ENCODE results near the gene DLGAP1. TPM values are rescaled to one million over a fixed set of nuclear protein-coding genes. Genes with fewer than 3 reads are reported as not detected.
"Not testable (repeated sequence)": the region's sequence is repeated elsewhere in the genome, so short reads cannot be mapped to it uniquely, and the experiment has no call there.

DLGAP1 gene
- total RNA-seq (1 to 10 TPM; 6.2 to 6.6 TPM), polyA plus RNA-seq (1 to 10 TPM in 1 of 2 donors, under 1 TPM in 1; 0.75 to 1.1 TPM)
- long read RNA-seq, donor 1, partial matches to known transcripts: 0 of 8 reads
- long read RNA-seq, donor 1, other reads (novel, unspliced or antisense): 8 of 8 reads
- long read RNA-seq, donor 2, partial matches to known transcripts: 0 of 14 reads
- long read RNA-seq, donor 2, other reads (novel, unspliced or antisense): 14 of 14 reads

DNA sequence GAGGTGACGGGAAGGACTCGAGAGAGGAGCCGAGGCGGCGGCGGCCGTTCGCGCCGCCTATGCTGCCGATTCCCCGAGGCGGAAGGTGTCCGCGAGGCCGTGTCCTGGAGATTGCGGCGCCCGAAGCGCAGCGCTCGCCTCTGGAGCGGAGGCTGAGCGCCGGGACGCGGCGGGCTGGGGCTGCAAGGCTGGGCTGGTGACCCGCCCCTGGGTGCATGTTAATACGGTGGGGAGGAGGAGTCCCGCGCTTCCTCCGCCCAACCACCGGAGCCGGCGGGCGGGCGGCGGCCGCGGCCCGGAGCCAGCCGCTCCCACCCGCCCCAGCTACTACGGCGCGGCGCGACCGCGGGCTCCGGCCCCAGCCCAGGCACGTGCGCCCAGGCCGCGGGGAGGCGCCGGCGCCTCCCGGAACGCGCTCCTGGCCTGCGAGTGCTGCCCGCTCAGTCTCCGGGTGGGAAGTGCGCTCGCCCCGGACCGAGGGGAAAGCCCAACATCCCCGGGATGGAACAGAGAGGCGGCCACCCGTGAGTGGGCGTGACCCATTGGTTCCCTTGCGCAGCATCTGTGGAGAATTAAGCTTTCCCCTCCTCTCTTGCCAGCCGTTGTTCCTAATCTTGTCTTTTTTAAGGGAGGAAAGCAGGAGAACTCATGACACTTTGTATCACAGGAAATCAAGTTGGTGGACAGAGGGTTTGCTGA, at the start of gene DLGAP1:
TSS of gene DLGAP1 (minus strand) at position 195 of the 699 bp plus-strand sequence.
- WGBS, 2 donors: 1% methylated on average over 58 to 75 of the region's 75 CpGs
- Histone ChIP-seq H3K27ac (ENCODE audit: low read depth in 1 of 2, low read length in 2 of 2) (no peak within 1 kb of the TSS), H3K27me3 (ENCODE audit: control insufficient read depth in 1 of 2, insufficient read depth in 2 of 2, low read length in 1 of 2) (no peaks in the 10 kb centered on the region), H3K36me3 (ENCODE audit: control insufficient read depth in 1 of 2, insufficient read depth in 2 of 2, low read length in 1 of 2) (no peaks in the 10 kb centered on the region), H3K4me1 (ENCODE audit: control insufficient read depth in 1 of 2, insufficient read depth in 2 of 2, low read length in 2 of 2) (no peaks in the 10 kb centered on the region), H3K9me3 (ENCODE audit: control insufficient read depth, low read length) (no peaks in the 10 kb centered on the region), H3K4me3 (ENCODE audit: low read length in 2 of 2) (peak within 1 kb of the TSS; percentile 32 to 50)
- intact Hi-C loops (cut with DNase I): loop anchor here in 1 of 2 donors (10.0 kb wide), 1 partner anchor 350 kb away; no protein-coding TSS in a partner anchor
- peak; percentile 62 to 87 for DNase-seq
- peak; percentile 79 for ATAC-seq (ENCODE audit: low FRiP score)

- DNase-seq; H3K27ac ChIP-seq (ENCODE audit: low read depth in 1 of 2, low read length in 2 of 2); H3K36me3 ChIP-seq (ENCODE audit: control insufficient read depth in 1 of 2, insufficient read depth in 2 of 2, low read length in 1 of 2); H3K4me1 ChIP-seq (ENCODE audit: control insufficient read depth in 1 of 2, insufficient read depth in 2 of 2, low read length in 2 of 2); H3K9me3 ChIP-seq (ENCODE audit: control insufficient read depth, low read length); H3K4me3 ChIP-seq (ENCODE audit: low read length in 2 of 2); ATAC-seq (ENCODE audit: low FRiP score); intact Hi-C loops (cut with DNase I); H3K27me3 ChIP-seq (ENCODE audit: control insufficient read depth in 1 of 2, insufficient read depth in 2 of 2, low read length in 1 of 2): not testable (repeated sequence)
- WGBS, 2 donors: 89 to 91% methylated on average over 4 of the region's 4 CpGs
Observed at GRCh38 chr18:4494703-4495284, 39.7 kb upstream of the DLGAP1 start.

GRCh38 chr18:4468511-4468910, 13.4 kb upstream of the DLGAP1 start:
- Histone ChIP-seq H3K4me1 (ENCODE audit: control insufficient read depth in 1 of 2, insufficient read depth in 2 of 2, low read length in 2 of 2) (no peaks in the 10 kb centered on the region), H3K4me3 (ENCODE audit: low read length in 2 of 2) (no peak overlapping the region), H3K27me3 (ENCODE audit: control insufficient read depth in 1 of 2, insufficient read depth in 2 of 2, low read length in 1 of 2) (no peaks in the 10 kb centered on the region), H3K27ac (ENCODE audit: low read depth in 1 of 2, low read length in 2 of 2) (no peak overlapping the region), H3K9me3 (ENCODE audit: control insufficient read depth, low read length) (no peaks in the 10 kb centered on the region), H3K36me3 (ENCODE audit: control insufficient read depth in 1 of 2, insufficient read depth in 2 of 2, low read length in 1 of 2) (no peaks in the 10 kb centered on the region)
- no peak for ATAC-seq (ENCODE audit: low FRiP score)
- intact Hi-C loops (cut with DNase I): no loop called here
- DNase-seq: no peak
- WGBS, 2 donors: 39 to 46% methylated on average over 3 of the region's 3 CpGs

GRCh38 chr18:4454537-4455112, 482 bp downstream of the DLGAP1 start:
- H3K9me3 ChIP-seq (ENCODE audit: control insufficient read depth, low read length): no peaks in the 10 kb centered on the region
- H3K4me1 ChIP-seq (ENCODE audit: control insufficient read depth in 1 of 2, insufficient read depth in 2 of 2, low read length in 2 of 2): no peaks in the 10 kb centered on the region
- no peak overlapping the region for H3K27ac ChIP-seq (ENCODE audit: low read depth in 1 of 2, low read length in 2 of 2)
- H3K36me3 ChIP-seq (ENCODE audit: control insufficient read depth in 1 of 2, insufficient read depth in 2 of 2, low read length in 1 of 2): no peaks in the 10 kb centered on the region
- ATAC-seq (ENCODE audit: low FRiP score): peak; percentile 53
- H3K27me3 ChIP-seq (ENCODE audit: control insufficient read depth in 1 of 2, insufficient read depth in 2 of 2, low read length in 1 of 2): no peaks in the 10 kb centered on the region
- intact Hi-C loops (cut with DNase I): loop anchor here in 1 of 2 donors (10.0 kb wide), 1 partner anchor 350 kb away; no protein-coding TSS in a partner anchor
- 0% methylated on average over 32 to 65 of the region's 65 CpGs for WGBS, 2 donors
- DNase-seq: peak; percentile 42 to 67
- peak overlapping the region; percentile 32 to 50 for H3K4me3 ChIP-seq (ENCODE audit: low read length in 2 of 2)

- WGBS, 2 donors: 1% methylated on average over 44 to 46 of the region's 46 CpGs
- H3K9me3 ChIP-seq (ENCODE audit: control insufficient read depth, low read length): no peaks in the 10 kb centered on the region
- DNase-seq (peak; percentile 44 to 74), ATAC-seq (ENCODE audit: low FRiP score) (peak; percentile 26)
- intact Hi-C loops (cut with DNase I): loop anchor here in 1 of 2 donors (10.0 kb wide), 1 partner anchor 349 kb away; no protein-coding TSS in a partner anchor
- H3K4me1 ChIP-seq (ENCODE audit: control insufficient read depth in 1 of 2, insufficient read depth in 2 of 2, low read length in 2 of 2): no peaks in the 10 kb centered on the region
- peak overlapping the region; percentile 32 to 50 for H3K4me3 ChIP-seq (ENCODE audit: low read length in 2 of 2)
- H3K27ac ChIP-seq (ENCODE audit: low read depth in 1 of 2, low read length in 2 of 2): no peak overlapping the region
- no peaks in the 10 kb centered on the region for H3K27me3 ChIP-seq (ENCODE audit: control insufficient read depth in 1 of 2, insufficient read depth in 2 of 2, low read length in 1 of 2)
- H3K36me3 ChIP-seq (ENCODE audit: control insufficient read depth in 1 of 2, insufficient read depth in 2 of 2, low read length in 1 of 2): no peaks in the 10 kb centered on the region
Observed at GRCh38 chr18:4453874-4454536, 1.1 kb downstream of the DLGAP1 start.

GRCh38 chr18:4453567-4453873, 1.6 kb downstream of the DLGAP1 start:
- no peaks in the 10 kb centered on the region for H3K36me3 ChIP-seq (ENCODE audit: control insufficient read depth in 1 of 2, insufficient read depth in 2 of 2, low read length in 1 of 2)
- ATAC-seq (ENCODE audit: low FRiP score) (no peak), DNase-seq (no peak)
- peak overlapping the region; percentile 32 to 50 for H3K4me3 ChIP-seq (ENCODE audit: low read length in 2 of 2)
- intact Hi-C loops (cut with DNase I): loop anchor here in 1 of 2 donors (10.0 kb wide), 1 partner anchor 349 kb away; no protein-coding TSS in a partner anchor
- H3K27me3 ChIP-seq (ENCODE audit: control insufficient read depth in 1 of 2, insufficient read depth in 2 of 2, low read length in 1 of 2): no peaks in the 10 kb centered on the region
- no peak overlapping the region for H3K27ac ChIP-seq (ENCODE audit: low read depth in 1 of 2, low read length in 2 of 2)
- WGBS, 2 donors: 1 to 2% methylated on average over 8 of the region's 8 CpGs
- no peaks in the 10 kb centered on the region for H3K9me3 ChIP-seq (ENCODE audit: control insufficient read depth, low read length)
- no peaks in the 10 kb centered on the region for H3K4me1 ChIP-seq (ENCODE audit: control insufficient read depth in 1 of 2, insufficient read depth in 2 of 2, low read length in 2 of 2)

DNA sequence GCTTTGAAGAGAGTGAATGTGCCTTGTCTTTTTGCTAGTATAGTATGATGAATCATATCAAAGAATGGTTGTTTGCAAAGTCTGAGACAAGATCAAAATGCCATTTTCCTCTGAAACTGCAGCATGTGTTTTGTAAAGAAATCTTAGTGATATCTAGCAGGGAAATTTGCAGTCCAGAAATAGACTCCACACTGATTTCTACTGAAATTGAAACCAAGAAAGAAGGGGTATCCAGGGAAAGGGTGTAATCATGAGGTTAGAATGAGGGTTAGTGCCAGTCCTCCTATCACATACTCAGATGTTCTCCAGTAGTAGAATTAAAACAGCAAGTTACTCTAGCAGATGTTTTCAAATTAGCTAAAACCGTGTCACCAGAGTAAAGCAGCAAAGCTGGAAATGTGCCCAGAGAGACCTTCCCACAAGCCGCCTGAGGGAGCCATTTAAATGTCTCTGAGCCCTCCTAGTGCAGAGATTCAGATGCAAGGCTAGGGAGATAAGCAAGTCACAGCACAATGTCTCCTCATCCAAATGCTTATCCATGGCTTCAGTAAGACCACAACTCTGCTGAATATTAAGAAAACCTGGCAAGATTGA, 4.9 kb downstream of the DLGAP1 start:
- ATAC-seq (ENCODE audit: low FRiP score): no peak
- H3K4me3 ChIP-seq (ENCODE audit: low read length in 2 of 2): no peak overlapping the region
- H3K27ac ChIP-seq (ENCODE audit: low read depth in 1 of 2, low read length in 2 of 2): no peak overlapping the region
- no peaks in the 10 kb centered on the region for H3K36me3 ChIP-seq (ENCODE audit: control insufficient read depth in 1 of 2, insufficient read depth in 2 of 2, low read length in 1 of 2)
- no peaks in the 10 kb centered on the region for H3K27me3 ChIP-seq (ENCODE audit: control insufficient read depth in 1 of 2, insufficient read depth in 2 of 2, low read length in 1 of 2)
- H3K9me3 ChIP-seq (ENCODE audit: control insufficient read depth, low read length): no peaks in the 10 kb centered on the region
- intact Hi-C loops (cut with DNase I): loop anchor here in 1 of 2 donors (10.0 kb wide), 1 partner anchor 345 kb away; no protein-coding TSS in a partner anchor
- DNase-seq: no peak
- WGBS, 2 donors: 9 to 18% methylated on average over 2 of the region's 2 CpGs
- no peaks in the 10 kb centered on the region for H3K4me1 ChIP-seq (ENCODE audit: control insufficient read depth in 1 of 2, insufficient read depth in 2 of 2, low read length in 2 of 2)

DNA sequence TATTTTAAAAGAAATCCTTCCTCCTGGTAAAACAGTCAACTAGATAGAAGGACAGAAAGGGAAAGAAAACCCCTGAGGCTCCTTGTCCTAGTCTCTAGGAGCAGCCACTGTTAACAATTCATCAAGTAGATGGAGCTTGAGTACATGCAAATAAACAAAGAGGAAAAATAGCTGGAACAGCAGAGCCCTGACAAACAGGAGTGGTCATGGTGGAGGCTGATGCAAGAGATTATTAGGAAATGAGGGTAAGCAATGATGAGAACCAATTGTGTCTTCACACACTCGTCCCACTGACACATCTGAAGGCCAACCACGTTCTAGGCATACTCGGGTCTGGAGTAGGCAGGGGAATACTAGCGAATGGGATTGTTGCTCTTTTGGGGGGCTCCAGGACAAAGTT, 9.2 kb downstream of the DLGAP1 start:
- DNase-seq (no peak), ATAC-seq (ENCODE audit: low FRiP score) (no peak)
- Histone ChIP-seq H3K4me3 (ENCODE audit: low read length in 2 of 2) (no peak overlapping the region), H3K27ac (ENCODE audit: low read depth in 1 of 2, low read length in 2 of 2) (no peak overlapping the region), H3K9me3 (ENCODE audit: control insufficient read depth, low read length) (no peaks in the 10 kb centered on the region), H3K36me3 (ENCODE audit: control insufficient read depth in 1 of 2, insufficient read depth in 2 of 2, low read length in 1 of 2) (no peaks in the 10 kb centered on the region), H3K4me1 (ENCODE audit: control insufficient read depth in 1 of 2, insufficient read depth in 2 of 2, low read length in 2 of 2) (no peaks in the 10 kb centered on the region), H3K27me3 (ENCODE audit: control insufficient read depth in 1 of 2, insufficient read depth in 2 of 2, low read length in 1 of 2) (no peaks in the 10 kb centered on the region)
- intact Hi-C loops (cut with DNase I): no loop called here
- 91 to 92% methylated on average over 4 of the region's 4 CpGs for whole genome bisulfite sequencing, 2 donors

All from aorta (tissue), 5 donors.